ENCODE data around the gene RNASE13. TPM values are rescaled to one million over a fixed set of nuclear protein-coding genes. Genes with fewer than 3 reads are reported as not detected.

Gene RNASE13
- total RNA-seq, 2 experiments from 2014 or later = not detected

GRCh38 chr14:21033133-21033698, 1.4 kb downstream of the RNASE13 start:
- no peak overlapping the region for H3K27ac Mint-ChIP-seq
- no peak for DNase-seq
- H3K4me3 Mint-ChIP-seq = no peak overlapping the region
- CTCF ChIA-PET = interaction anchor here (0.5 to 3.4 kb wide), 3 partner anchors 19 to 92 kb away, joined by 3 to 19 read pairs (median 3); no protein-coding TSS in a partner anchor
- H3K4me1 Mint-ChIP-seq = no peaks in the 10 kb centered on the region
- H3K36me3 Mint-ChIP-seq (ENCODE audit: low read depth) = no peaks in the 10 kb centered on the region
- peaks cover 3% of the 10 kb centered on the region for H3K27me3 Mint-ChIP-seq
- POLR2A ChIA-PET = interaction anchor here (0.9 kb wide), 1 partner anchor 18 kb away, joined by 4 read pairs; no protein-coding TSS in a partner anchor
- no peaks in the 10 kb centered on the region for H3K9me3 Mint-ChIP-seq

- Mint-ChIP-seq H3K9me3 (no peaks in the 10 kb centered on the region), H3K27me3 (peaks cover 3% of the 10 kb centered on the region), H3K36me3 (ENCODE audit: low read depth) (no peaks in the 10 kb centered on the region), H3K4me3 (no peak overlapping the region), H3K4me1 (no peaks in the 10 kb centered on the region), H3K27ac (no peak overlapping the region)
- CTCF ChIA-PET = interaction anchor here (0.5 to 3.4 kb wide), 4 partner anchors 18 to 353 kb away, joined by 3 to 19 read pairs (median 3); no protein-coding TSS in a partner anchor
- no peak for DNase-seq
- POLR2A ChIA-PET = interaction anchor here (1.3 kb wide), 1 partner anchor 18 kb away, joined by 4 read pairs; no protein-coding TSS in a partner anchor
Measured at GRCh38 chr14:21032326-21033132, 2.1 kb downstream of the RNASE13 start.

- no peaks in the 10 kb centered on the region for H3K4me1 Mint-ChIP-seq
- DNase-seq = no peak
- no peaks in the 10 kb centered on the region for H3K36me3 Mint-ChIP-seq (ENCODE audit: low read depth)
- peaks cover 8% of the 10 kb centered on the region for H3K27me3 Mint-ChIP-seq
- no peak overlapping the region for H3K4me3 Mint-ChIP-seq
- no peak overlapping the region for H3K27ac Mint-ChIP-seq
- ChIA-PET POLR2A (no interaction called here), CTCF (interaction anchor here (3.6 kb wide), 1 partner anchor 16 kb away, joined by 19 read pairs; no protein-coding TSS in a partner anchor)
- H3K9me3 Mint-ChIP-seq = no peaks in the 10 kb centered on the region
Measured at GRCh38 chr14:21030531-21030930, 4.1 kb downstream of the RNASE13 start.

GRCh38 chr14:21029917-21030316, 4.7 kb downstream of the RNASE13 start, which contains the start of gene TPPP2:
Gene TPPP2, plus strand, starts transcription at chr14:21030217. Its CDS starts 365 bp downstream, at chr14:21030582.
- Mint-ChIP-seq H3K36me3 (ENCODE audit: low read depth) (no peaks in the 10 kb centered on the region), H3K4me1 (no peaks in the 10 kb centered on the region), H3K4me3 (no peak within 1 kb of the TSS), H3K27me3 (peaks cover 10% of the 10 kb centered on the region), H3K27ac (no peak within 1 kb of the TSS), H3K9me3 (no peaks in the 10 kb centered on the region)
- DNase-seq = no peak
- POLR2A ChIA-PET = no interaction called here
- CTCF ChIA-PET = interaction anchor here (3.6 kb wide), 1 partner anchor 15 kb away, joined by 19 read pairs; no protein-coding TSS in a partner anchor

GRCh38 chr14:21026988-21027315, 7.7 kb downstream of the RNASE13 start:
- no peaks in the 10 kb centered on the region for H3K9me3 Mint-ChIP-seq
- H3K4me3 Mint-ChIP-seq = no peak overlapping the region
- CTCF ChIA-PET = interaction anchor here (1.2 to 1.4 kb wide), 2 partner anchors 77 to 78 kb away, joined by 3 read pairs; no protein-coding TSS in a partner anchor
- peaks cover 37% of the 10 kb centered on the region for H3K27me3 Mint-ChIP-seq
- no peak for DNase-seq
- H3K4me1 Mint-ChIP-seq = peaks cover 11% of the 10 kb centered on the region
- H3K36me3 Mint-ChIP-seq (ENCODE audit: low read depth) = no peaks in the 10 kb centered on the region
- POLR2A ChIA-PET = no interaction called here
- no peak overlapping the region for H3K27ac Mint-ChIP-seq

GRCh38 chr14:21026274-21026987, 8.2 kb downstream of the RNASE13 start:
- CTCF ChIA-PET = interaction anchor here (1.2 to 1.4 kb wide), 3 partner anchors 12 to 79 kb away, joined by 3 to 5 read pairs (median 3); no protein-coding TSS in a partner anchor
- H3K27me3 Mint-ChIP-seq = peaks cover 34% of the 10 kb centered on the region
- H3K9me3 Mint-ChIP-seq = no peaks in the 10 kb centered on the region

GRCh38 chr14:21025371-21026273, 9.0 kb downstream of the RNASE13 start:
- Mint-ChIP-seq H3K4me1 (peaks cover 11% of the 10 kb centered on the region), H3K9me3 (no peaks in the 10 kb centered on the region), H3K27me3 (peaks cover 34% of the 10 kb centered on the region), H3K4me3 (peak overlapping the region; percentile 69), H3K27ac (no peak overlapping the region), H3K36me3 (ENCODE audit: low read depth) (no peaks in the 10 kb centered on the region)
- CTCF ChIA-PET = interaction anchor here (1.2 to 1.4 kb wide), 4 partner anchors 11 to 79 kb away, joined by 3 to 5 read pairs (median 3); no protein-coding TSS in a partner anchor
- POLR2A ChIA-PET = no interaction called here
- DNase-seq = no peak

More at GRCh38 chr14:21026274-21026987, 8.2 kb downstream of the RNASE13 start:
- no peak overlapping the region for H3K27ac Mint-ChIP-seq
- H3K4me3 Mint-ChIP-seq = no peak overlapping the region
- H3K36me3 Mint-ChIP-seq (ENCODE audit: low read depth) = no peaks in the 10 kb centered on the region
- no peak for DNase-seq
- H3K4me1 Mint-ChIP-seq = peaks cover 11% of the 10 kb centered on the region
- POLR2A ChIA-PET = no interaction called here

GRCh38 chr14:21024585-21025370, 9.8 kb downstream of the RNASE13 start, which contains the start of gene NDRG2:
Gene NDRG2, minus strand, starts transcription at chr14:21025061. Its CDS starts 1,746 bp downstream, at chr14:21023315.
- Mint-ChIP-seq H3K4me3 (peak within 1 kb of the TSS; percentile 69), H3K36me3 (ENCODE audit: low read depth) (no peaks in the 10 kb centered on the region), H3K4me1 (peaks cover 11% of the 10 kb centered on the region), H3K9me3 (no peaks in the 10 kb centered on the region), H3K27ac (no peak within 1 kb of the TSS), H3K27me3 (peaks cover 34% of the 10 kb centered on the region)
- ChIA-PET CTCF (interaction anchor here (1.3 to 2.0 kb wide), 3 partner anchors 10 to 79 kb away, joined by 3 to 16 read pairs (median 5); no protein-coding TSS in a partner anchor), POLR2A (interaction anchor here (1.0 kb wide), 1 partner anchor 80 kb away, joined by 3 read pairs; no protein-coding TSS in a partner anchor)
- peak; percentile 74 for DNase-seq

- Mint-ChIP-seq H3K4me3 (peak overlapping the region; percentile 68), H3K36me3 (ENCODE audit: low read depth) (no peaks in the 10 kb centered on the region), H3K9me3 (no peaks in the 10 kb centered on the region), H3K27me3 (peaks cover 34% of the 10 kb centered on the region), H3K27ac (no peak overlapping the region), H3K4me1 (peaks cover 11% of the 10 kb centered on the region)
- POLR2A ChIA-PET = interaction anchor here (1.0 kb wide), 1 partner anchor 80 kb away, joined by 3 read pairs; no protein-coding TSS in a partner anchor
- DNase-seq = no peak
- CTCF ChIA-PET = interaction anchor here (1.3 to 2.0 kb wide), 3 partner anchors 9 to 80 kb away, joined by 3 to 16 read pairs (median 5); no protein-coding TSS in a partner anchor
Measured at GRCh38 chr14:21023817-21024584, 10.6 kb downstream of the RNASE13 start.

GRCh38 chr14:21023174-21023573, 11.4 kb downstream of the RNASE13 start:
- Mint-ChIP-seq H3K36me3 (ENCODE audit: low read depth) (no peaks in the 10 kb centered on the region), H3K9me3 (no peaks in the 10 kb centered on the region), H3K4me3 (no peak overlapping the region), H3K27me3 (peaks cover 34% of the 10 kb centered on the region), H3K4me1 (peaks cover 11% of the 10 kb centered on the region), H3K27ac (no peak overlapping the region)
- ChIA-PET POLR2A (no interaction called here), CTCF (interaction anchor here (2.0 kb wide), 1 partner anchor 8 kb away, joined by 16 read pairs; no protein-coding TSS in a partner anchor)
- no peak for DNase-seq
